HPDE6-E6E7 (cell line): ENCODE results near the gene AKR7A2.
A peak's percentile ranks its signal among the peaks of the same experiment; 100 is the strongest.

ENCODE experiments used
- DNase-seq: peaks from one replicate; pipeline ENCODE4 v3.0.0; 2011; ENCODE audit warnings: missing footprints; ENCODE audit errors: extremely low spot score

AKR7A2 gene

DNA sequence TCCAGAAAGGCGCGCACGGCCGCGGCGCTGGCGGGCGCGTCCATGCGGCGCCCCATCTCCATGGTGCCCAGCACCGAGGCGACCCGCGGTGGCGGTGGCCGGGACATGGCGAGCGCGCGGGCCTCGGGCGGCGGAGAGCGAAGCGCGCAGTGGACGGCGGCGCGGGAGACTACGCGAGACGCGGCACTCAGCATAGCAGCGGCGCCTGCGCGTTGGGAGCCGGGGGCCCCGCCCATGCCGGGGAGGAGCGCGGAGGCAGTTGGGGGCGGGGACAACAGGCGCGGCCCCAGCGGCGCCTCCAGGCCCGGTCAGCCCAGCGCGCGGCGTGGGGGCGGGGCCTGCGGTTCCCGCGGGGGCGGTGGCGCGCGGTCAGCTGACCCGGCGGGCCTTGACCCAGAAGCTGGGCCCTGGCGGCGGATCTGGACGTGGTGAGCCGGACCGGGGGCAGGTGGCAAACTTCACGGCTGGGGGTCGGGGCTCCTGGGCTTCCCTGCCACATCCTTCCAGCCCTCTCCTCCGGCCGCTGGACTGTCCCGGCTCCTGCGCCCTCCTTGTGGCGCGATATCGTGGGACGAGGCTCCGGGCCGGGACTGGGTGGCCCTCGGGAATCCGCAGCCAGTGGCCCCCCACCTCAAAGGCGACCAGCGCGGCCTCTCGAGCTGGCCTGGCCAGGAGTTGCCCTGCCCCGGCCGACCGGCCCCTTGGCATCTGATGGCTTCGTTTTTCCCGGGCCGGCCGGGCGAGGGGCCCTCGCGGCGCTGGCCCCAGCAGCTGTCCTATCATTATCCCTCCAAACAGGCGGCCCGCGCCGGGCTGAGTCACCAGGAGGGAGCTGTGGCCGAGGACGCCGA lies at the start of gene AKR7A2, which contains the start of gene SLC66A1:
Gene AKR7A2, minus strand, starts transcription at position 214 of the 851 bp plus-strand sequence. Its CDS starts 20 bp downstream, at position 194.
Gene SLC66A1, plus strand, starts transcription at position 396 of the 851 bp plus-strand sequence. CDS start 5,352 bp downstream, outside the sequence.
- DNase-seq = peak; percentile 96

DNA sequence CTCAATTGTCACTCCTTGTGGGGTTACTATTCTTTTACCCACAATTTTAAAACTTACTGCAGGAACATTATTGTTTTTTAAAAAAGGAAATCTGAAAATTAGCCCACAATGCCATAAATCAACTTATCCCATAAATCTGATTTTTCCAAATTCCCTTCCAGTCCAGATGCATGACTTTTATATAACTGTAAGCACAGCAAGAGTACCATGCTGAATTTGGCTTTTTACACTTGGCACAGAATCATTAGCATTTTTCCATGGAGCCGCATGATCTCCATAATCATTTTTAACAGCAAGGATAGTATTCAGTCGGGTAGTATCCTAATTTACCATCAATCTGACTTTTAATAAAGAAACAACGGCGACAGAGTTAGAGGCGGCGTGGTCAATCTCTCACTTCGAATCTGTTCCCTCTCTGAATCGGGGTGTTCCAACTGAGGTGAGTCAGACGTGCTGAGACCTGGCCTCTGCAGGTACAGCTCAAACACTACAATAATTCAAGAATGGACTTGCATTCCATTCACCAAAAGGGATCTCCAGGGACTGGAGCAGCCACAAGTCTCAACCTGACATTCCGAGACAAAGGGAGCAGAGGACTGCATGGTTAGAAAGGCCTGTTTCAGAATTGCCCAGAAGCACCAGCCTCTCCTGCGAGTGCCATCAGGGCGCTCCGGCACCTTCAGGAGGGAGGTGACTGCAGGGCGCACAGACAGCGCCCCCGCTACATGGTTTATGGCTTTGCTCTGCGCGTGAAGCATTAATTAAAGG lies 49.1 kb upstream of the AKR7A2 start:
- peak; percentile 99 for DNase-seq

DNA sequence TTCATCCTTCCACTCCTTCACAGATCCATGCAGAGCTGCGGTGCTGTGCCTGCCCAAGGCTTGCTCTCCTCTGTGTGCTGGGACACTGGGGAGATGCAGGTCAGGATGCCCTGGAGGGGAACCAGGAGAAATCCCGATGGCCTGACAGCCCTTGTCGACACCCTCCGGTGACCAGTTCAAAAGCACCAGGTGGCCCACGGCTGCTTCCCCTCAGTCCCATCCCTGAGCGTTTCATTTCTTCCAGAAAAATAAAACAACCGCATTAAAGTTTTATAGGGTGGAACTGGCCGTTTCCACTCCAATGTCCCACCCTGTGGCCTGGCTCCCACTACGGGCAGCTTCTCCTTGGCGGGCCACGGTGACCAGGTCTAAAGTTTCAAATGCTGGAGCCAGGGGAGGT lies 48.5 kb upstream of the AKR7A2 start:
- no peak for DNase-seq

DNA sequence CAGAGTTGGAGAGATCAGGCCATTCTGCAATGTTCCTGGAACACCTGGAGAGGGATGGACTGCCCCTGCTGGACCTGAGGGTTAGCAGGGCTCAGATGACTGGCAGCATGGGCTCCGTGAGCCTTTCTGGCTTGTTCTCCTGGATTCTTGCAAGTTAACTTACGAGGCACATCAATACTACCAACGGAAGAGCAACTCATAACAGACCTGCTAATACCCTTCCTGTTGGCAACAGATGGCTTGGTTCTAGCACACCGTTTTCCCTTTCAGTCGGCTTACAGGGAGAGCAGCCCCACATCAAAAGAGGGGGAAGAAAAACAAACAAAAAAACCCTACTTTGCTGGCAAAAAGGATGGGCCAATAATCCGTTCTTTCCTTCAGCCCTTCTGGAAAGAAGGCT lies 48.1 kb upstream of the AKR7A2 start:
- no peak for DNase-seq

DNA sequence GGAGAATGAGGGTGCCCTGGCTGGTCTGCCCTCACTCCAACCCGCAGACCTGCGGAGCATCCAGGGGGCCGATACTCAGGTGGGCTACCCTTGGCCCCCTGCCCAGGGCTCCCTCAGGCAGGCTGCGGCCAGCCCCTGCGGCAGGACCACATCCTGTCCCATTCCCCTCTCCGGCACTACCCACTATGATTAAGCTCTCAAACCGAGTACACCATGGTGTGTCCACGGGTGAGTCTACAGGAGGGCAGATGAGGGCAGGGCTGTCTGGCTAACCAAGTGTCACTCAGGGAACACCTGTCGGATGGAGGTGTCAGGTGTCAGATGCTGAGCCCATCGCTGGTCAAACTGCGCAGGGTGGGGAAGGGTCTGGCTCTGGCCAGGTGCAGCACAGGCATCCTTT lies 47.4 kb upstream of the AKR7A2 start:
- no peak for DNase-seq

DNA sequence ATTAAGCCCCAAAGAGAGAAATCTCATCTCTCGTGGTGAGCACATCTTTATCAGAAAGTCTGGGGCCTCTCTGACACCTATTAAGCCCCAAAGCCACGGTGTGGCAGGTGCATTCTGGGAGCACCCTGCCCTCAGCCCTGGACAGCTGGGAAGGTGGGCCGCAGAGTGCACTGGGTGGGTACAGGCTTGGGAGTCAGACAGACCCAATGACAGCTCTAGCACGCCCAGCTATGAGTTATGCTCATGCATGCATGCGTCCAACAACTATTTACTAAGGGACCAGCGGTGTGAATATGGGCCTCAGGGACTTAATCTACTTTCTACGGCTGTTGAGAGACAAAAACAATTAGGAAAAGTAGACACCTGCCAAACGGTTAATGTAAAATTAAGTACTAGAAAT lies 46.8 kb upstream of the AKR7A2 start:
- no peak for DNase-seq

DNA sequence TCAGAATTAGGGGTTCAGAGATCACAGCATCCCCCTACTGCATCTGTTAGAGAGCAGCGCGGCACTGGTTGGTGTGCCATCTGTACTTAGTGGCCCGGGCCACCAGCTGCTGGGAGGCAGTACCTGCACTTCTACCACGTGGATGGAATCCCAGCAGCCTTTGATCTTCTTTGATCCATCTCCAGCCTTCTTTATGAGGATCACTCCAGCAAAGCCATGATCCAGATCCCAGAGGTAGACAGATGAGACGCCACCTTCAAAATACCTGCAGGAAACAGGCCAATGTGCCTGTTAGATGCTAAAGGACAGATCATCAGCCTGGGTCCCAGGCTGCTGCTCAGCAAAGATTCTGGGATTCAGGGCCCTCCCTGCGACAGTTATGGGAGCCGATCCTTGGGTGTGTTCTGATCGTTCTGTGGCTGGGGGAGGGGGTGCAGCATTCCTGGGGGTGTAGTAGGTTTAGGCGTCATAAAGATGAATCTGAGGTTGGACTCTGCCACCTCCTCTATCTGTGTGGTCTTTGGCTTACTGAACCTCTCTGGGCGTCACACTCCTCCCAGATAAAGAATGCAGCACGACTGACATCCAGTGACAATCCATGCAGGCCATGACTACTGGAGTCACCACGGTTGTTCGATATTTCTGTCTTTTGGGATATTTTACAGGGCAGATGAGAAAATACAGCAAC lies 45.5 kb upstream of the AKR7A2 start:
- no peak for DNase-seq

DNA sequence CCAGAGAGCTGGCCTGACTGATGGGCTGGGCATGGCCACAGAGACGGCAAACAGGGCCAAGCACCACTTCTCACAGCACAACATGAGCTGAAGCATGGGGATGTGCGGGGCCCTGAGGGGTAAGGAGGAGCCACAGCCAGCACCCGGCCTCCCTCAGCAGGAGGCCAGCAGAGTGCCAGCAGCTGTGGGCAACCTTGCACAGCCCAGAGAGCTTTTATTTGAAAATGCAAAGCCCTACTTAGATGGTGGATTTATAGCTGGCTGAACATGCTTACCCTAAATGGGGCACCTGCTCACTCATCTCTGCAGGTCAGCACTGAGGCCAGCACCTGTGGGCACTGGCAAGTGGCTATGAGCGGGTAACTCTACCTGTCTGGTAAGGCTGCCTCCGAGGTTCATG lies 44.3 kb upstream of the AKR7A2 start:
- no peak for DNase-seq

DNA sequence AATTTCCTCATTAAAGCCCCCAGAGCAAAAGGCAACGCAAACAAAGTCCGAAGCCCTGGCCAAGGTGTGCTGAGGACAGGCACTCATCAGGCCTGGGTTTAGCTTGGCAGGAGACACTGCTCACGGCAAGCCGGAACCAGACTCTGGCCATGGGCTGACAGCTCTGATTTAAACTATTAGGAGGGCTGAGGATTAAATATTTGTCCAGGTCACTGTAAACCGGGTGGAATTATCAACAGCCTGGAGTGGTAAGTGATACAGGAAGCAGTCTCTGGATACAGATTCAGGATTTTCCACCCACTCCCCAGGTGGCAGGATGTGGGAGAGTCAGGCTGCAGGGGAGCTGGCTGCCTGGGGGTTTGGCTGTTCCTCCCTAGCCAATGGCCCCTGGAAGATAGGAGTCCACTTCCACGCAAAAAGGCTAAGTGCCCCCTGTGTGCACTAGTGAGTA lies 42.6 kb upstream of the AKR7A2 start:
- no peak for DNase-seq

DNA sequence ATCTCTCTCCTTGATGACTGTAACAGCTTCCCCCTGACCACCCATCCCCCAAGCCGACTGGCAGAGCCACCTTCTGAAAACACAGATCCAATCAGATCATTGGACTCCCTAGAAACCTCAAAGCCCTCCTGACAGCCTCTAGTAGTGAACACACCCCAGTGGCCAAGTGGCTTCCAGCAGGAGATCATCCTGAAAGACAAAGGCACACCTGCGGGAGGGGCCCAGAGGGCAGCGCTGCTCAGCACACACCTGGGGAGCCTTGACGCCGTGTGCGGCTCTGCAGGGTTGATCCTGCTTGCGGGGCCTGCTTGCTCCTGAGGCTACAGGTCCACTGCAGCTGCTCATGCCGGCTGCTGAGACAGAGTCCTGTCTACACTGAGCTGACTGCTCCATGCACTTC lies 41.7 kb upstream of the AKR7A2 start:
- no peak for DNase-seq

DNA sequence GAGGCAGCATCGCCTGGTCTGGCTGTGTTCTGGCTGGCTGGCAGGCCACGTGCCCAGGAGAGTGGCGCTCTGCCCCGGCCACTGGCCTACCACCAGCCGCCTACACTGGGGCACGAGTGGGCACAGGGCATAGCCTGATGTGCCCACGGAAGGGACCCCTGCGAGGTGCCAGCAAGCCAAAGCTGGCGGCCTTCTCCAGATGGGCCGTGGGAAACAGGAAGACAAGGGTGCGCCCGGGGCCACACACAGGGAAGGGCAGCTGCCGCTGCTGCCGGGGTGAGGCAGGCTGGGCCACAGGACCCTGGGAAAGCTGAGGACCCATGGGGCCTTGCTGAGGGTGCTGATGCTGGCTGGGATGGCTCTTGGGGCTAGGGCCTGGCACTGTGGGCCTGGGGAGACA lies 40.9 kb upstream of the AKR7A2 start:
- no peak for DNase-seq

DNA sequence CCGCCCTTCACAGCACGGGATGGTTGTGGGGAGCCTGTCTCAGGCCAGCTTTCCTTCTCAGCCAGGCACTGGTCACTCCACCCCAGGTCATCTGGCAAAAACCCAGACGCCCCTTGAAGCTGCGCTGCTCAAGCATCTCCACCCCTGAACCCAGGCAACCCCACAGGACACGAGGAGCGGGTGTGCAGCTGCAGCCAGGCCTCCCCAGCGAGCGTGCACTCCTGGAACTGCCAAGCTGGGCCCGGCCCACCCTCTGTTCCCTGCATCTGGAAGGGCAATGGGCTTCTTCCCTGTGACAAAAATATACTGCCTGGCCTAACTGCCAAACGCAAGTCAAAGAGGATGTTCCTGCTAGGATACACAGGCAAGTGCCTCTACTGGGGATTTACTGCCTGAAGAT lies 39.9 kb upstream of the AKR7A2 start:
- DNase-seq = no peak

DNA sequence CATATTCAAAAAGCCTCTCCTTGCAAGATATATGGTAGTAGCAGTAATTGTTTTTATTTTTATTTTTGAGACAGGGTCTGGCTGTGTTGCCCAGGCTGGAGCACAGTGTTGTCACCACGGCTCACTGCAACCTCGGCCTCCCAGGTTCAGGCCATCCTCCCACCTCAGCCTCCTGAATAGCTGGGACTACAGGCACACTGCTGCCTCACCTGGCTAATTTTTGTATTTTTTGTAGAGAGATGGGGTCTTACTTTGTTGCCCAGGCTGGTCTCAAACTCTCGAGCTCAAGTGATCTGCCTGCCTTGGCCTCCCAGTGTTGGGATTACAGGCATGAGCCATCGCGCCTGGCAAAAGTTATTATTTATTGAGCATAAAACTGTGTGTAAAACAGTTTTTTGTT lies 38.6 kb upstream of the AKR7A2 start:
- no peak for DNase-seq

DNA sequence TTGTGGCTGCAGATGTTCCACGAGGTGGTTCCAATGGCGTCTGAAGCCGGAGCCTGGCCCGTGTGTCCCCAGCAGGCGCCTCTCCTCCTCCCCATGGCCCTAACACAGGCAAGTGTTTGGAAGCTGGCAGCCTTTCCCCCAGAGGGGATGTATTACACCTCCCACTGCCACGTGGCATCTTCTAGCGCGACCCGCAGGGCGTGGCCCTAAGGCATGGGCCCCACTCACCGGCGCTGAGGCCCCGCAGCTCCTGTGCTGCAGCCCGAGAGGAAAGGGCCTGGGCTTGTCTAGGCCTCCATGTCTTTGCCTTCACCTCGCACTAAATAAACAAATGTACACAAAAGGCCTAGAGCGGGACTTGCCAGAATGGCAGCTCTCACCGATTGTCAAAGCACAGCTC lies 38.1 kb upstream of the AKR7A2 start:
- DNase-seq = no peak

DNA sequence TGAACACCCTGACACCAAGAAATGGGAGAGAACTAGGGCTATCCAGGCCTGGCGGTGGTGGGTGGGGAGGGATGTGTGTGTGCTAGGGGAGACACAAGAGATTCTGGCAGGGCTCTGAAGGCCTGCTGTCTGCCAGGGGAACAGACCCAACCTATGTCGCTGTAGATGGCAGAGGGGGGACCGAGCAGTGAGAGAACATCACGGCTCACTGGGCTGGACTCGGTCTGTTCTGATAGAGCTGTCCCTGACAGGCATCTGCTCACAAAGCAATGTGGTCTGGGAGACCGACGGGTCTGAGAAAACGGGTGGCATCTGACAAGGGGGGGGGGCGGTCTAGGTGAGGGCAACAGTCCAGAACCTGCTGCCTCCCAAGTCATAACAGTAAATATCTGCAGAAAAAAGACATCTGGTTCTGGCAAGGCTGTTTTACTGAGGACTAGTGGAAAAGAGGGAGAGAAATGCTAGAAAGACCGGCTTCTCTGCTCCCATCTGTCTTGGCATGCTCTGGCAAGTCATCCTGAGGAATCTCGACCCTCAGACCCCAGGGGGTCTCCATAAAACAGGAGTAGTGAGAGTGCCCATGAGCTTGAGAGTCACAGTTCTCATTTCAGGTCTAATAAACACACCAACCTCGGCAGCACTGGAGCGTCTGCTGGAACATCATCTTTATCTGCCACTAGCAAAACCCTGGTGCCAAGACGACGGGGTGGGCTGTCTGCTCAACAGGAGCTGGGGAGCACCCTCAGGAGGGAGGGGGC lies 36.7 kb upstream of the AKR7A2 start:
- no peak for DNase-seq

DNA sequence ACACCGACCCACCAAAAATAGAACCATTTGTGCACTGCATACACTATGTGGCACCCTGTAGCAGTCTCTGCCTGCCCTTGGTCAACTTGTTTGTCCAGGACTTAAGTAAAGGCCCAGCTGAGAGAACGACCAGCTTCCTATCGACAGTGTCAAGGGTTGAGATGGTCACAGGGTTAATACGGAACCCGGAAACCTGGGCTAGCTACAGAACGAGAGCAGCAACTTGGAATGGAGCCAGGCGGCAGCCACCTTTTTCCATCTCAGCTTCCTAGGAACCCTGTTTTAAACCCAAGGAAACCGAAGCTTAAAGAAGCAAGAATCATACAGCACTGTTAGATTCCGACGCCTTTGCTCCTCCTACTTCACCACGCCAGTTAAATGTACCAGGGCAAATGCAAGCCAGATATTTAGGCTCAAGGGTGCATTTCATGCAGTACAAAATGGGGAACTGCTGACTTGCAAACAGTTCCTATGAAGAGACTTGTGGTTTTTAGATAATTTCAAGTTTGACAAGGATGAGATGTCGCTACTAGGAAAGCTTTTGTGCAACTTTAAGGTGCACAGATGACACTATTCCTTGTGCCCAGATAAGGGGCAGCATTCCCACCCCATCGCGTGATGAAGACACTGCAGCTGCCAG lies 35.7 kb upstream of the AKR7A2 start:
- no peak for DNase-seq

DNA sequence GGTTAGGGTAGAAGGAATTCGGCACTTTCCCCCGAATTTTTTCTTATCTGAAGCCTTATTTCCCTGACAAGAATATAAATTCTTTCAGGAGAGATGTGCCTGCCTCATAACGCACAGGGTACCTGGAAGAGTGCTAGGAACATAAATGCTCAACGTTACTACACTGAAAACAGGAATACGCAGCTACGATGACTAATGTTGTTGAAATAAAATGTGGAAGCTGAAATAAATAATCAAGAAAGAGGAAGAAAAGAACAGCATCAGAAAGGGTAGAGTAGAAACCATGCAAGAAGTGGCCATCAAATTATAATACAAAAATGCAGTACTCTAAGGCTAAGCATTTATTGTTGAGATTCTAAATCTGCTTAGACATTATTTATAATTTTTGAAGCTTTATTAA lies 34.1 kb upstream of the AKR7A2 start:
- DNase-seq = no peak

DNA sequence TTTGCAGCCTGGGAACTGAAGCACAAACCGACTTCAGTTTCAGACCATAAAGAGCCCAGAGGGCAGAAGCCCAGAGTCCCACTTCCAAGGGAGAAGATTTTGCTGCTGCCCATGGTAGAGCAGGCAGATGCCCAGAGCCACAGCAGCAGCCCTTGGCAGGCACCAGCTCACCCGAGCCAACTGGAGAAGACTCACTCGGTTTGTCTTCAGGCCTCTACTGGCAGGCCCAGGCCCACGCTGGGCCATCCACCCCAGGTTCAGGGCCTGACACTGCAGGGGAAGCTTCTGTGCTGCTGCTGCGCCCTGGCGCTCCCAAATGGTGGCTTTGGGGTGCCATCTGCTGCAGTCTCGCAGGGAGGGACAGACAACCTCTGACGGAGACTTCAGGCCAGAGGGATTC lies 33.4 kb upstream of the AKR7A2 start:
- DNase-seq = no peak

DNA sequence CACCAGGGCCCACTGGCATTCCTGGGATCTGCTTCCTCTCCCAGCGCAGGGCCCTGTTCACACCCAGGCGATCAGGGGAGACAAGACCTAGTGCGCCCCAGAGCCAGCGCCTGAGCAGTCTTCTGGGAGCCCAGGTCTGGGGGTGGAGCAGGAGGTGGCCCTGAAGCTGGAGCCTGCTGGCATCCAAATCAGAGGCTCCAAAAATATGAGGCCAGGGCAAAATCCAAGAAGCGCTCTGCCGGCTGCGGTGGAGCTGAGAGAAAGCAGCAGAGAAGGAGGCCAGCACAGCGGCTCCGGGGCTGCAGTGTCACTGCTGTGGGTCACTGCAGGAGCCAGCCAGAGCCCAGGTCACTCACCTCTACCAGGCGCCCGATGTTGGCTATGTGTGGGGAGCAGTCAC lies 32.9 kb upstream of the AKR7A2 start:
- no peak for DNase-seq

DNA sequence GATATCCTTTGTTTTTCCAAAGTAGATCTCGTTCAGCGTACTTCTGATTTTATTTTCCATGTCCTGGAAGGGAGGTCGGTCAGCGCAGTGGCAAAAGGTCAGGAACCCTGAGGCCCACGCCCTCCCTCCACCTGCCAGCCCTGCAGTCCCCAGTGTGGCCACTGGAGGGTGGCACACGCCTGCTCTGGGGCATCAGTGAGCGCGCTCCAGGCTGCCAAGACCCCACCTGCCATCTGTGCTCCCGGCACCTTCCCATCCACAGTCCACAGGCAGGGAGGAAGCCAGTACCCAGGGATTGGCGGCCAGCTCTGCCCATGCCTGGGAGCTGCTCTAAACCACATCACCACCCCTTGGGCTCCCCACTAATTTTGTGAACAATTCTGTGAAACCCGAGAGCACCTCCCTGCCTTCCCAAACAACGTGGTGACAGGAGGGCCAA lies 32.4 kb upstream of the AKR7A2 start:
- peak; percentile 23 for DNase-seq
